Measurements from ENCODE around the gene SLC5A10.
A peak's percentile ranks its signal among the peaks of the same experiment; 100 is the strongest.

SLC5A10 gene

GRCh38 chr17:19002805-19003542 is 51.0 kb downstream of the SLC5A10 start:
- DNase-seq (ENCODE audit: low spot score): peak; percentile 73

- peak; percentile 74 for DNase-seq (ENCODE audit: low spot score)
Observed at GRCh38 chr17:19003543-19004420, 51.8 kb downstream of the SLC5A10 start.

DNA sequence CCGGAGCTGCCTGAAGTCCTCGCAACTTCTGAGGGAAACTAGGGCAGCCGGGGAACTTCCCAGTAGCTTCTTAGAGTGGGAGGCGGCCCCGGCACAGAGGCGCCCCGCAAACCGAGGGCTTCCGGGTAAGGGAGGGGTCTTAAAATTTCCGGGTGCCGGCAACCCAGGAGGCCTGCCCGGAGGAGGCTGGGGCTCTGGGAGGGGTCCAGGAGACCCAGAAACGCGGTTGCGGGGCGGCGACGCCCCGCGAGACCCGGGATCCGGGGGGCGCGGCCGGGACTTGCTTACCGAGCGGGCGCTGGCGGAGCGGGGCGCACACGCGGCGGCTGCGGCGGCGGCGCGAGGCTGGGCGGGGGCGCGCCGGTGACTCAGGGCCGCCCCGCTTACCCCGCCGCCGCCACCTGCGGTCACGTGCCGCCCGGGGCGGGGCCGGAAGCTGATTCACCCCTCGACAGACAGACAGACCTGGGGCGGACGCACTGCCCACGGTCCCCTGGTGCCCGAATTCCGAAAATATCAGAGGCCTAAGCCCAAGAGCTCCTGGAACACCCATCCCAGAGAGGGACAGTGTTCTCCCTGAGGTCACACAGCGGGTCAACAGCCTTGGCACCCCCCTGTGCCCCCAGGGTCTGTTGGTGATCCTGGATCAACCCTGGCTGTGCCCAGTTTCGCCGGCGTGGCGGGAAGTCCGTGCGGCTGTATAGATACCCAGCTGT is 52.6 kb downstream of the SLC5A10 start, which contains the start of gene FAM83G:
Gene FAM83G (minus strand): TSS at position 344 of the 716 bp plus-strand sequence. CDS start 723 bp downstream, outside the sequence.
- DNase-seq (ENCODE audit: low spot score): peak; percentile 92

- DNase-seq (ENCODE audit: low spot score): no peak
Observed at GRCh38 chr17:19005137-19005773, 53.3 kb downstream of the SLC5A10 start.

DNA sequence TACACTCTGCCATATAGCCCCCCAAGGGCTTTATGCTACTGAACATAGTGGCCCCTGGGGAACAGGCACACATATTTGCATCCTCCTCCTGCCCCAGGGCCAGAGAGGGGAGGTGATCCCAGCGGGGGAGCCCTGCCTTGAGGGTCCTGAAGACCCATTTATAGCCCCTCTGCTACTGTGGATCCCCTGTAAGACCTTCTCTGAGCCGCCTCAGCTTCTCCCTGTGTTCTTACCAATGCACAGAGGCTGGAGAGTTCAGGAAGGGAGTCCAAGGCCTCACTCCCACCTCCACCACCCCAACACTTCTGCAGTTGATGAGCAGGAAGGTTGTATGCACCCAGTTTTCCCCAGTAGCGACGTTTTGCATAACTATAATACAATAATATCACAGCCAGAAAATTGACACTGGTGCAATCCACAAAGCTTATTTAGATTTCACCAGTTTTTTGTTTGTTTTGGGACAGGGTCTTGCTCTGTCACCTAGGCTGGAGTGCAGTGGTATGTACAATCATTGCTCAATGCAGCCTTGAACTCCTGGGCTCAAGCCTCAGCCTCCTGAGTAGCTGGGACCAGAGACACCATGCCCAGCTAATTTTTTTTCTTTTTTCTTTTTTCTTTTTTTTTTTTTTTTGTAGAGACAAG is 53.9 kb downstream of the SLC5A10 start:
- no peak for DNase-seq (ENCODE audit: low spot score)

DNA sequence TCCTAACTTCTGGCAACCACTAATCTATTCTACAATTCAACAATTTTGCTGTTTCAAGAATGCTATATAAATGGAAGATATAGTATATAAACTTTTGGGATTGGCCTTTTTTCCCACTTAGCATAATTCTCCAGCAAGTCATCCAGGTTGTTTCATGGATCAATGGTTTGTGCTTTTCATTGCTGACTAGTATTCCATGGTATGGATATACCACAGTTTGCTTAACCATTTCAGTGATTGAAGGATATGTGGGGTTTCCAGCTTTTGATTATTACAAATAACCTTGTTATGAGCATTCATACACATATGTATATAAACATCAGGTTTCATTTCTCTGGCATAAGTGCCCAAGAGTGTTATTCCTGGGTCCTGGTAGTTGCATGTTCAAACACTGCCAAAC is 54.7 kb downstream of the SLC5A10 start:
- DNase-seq (ENCODE audit: low spot score): no peak

- DNase-seq (ENCODE audit: low spot score): no peak
Observed at GRCh38 chr17:19009970-19010369, 58.0 kb downstream of the SLC5A10 start.

GRCh38 chr17:19010729-19011505 is 59.0 kb downstream of the SLC5A10 start:
- DNase-seq (ENCODE audit: low spot score): no peak

- DNase-seq (ENCODE audit: low spot score): no peak
Observed at GRCh38 chr17:19011581-19011980, 59.6 kb downstream of the SLC5A10 start.

- DNase-seq (ENCODE audit: low spot score): no peak
Observed at GRCh38 chr17:19012171-19013080, 60.5 kb downstream of the SLC5A10 start.

DNA sequence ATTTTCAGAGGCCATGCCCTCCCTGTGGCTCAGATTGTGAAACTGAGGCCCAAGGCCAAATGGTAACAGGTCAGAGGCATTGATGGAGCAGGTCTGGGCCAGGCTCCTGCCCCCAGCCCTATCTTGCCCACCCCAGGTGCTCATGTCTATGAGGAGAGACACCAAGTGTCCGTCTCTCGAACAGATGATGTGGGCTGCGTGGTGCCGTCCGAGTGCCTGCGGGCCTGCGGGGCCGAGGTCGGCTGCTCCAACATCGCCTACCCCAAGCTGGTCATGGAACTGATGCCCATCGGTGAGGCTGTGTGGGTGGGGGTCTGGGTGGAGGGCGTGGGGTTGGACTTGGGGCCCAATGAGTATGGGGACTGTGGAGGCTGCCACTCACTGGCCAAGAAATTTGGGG is 61.3 kb downstream of the SLC5A10 start:
- DNase-seq (ENCODE audit: low spot score): no peak

DNA sequence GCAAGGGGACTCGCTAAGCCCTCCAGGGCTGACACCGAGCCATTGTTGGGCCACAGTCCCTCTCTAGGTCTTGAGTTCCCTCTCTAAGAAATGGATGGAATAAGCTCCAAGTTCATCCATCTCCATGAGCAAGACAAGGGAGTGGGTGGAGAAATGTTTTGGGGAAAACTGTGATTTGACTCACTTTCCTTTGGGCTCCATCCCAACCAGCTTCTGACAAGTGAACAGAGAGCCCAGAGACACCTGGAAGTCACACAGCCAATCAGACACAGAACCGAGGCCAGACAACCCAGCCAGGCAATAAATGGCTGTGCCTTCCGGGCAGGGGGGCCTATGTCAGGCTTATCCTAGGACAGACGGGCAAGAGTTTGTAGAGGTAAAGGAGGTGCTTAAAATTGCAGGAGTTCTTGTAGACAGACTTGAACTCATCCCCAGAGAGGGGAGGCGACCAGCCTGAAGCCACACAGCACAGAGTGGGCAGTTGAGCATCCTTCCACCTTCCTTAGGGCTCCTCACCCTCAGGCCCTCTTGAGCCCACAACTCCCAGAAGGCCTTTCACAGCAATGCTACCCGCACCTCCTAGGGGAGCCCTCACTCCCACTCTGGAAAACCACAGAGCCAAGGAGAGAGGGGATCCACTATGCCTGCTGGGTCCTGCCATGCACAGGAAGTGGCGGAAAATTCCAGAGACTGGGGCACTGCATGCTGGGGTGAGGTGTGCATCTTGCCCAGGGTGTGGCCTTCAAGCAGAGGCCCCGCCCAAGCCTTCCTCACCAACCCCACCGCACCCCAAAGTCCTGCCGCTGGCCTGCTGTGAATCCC is 62.1 kb downstream of the SLC5A10 start:
- DNase-seq (ENCODE audit: low spot score): no peak

DNA sequence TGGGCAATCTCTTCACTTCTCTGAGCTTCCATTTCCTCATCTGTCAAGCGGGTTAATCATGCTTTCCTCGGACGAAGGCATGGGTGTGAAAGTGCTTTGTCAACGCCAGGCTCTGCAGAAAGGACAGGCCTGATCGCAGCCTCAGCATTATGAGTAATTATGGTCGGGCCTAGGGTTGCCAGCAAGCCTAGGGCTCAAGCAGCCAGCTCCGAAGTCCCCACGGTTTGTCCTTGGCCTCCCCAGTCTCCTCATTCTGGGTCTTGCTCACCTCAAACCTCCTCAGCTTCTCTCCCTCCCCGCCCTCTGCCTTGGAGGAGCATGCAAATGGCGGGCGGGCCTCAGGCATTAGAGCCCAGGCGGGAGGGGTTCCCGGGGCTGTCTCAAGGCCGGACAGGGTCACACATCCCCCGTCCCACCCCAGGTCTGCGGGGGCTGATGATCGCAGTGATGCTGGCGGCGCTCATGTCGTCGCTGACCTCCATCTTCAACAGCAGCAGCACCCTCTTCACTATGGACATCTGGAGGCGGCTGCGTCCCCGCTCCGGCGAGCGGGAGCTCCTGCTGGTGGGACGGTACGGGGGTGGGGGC is 62.8 kb downstream of the SLC5A10 start:
- no peak for DNase-seq (ENCODE audit: low spot score)

DNA sequence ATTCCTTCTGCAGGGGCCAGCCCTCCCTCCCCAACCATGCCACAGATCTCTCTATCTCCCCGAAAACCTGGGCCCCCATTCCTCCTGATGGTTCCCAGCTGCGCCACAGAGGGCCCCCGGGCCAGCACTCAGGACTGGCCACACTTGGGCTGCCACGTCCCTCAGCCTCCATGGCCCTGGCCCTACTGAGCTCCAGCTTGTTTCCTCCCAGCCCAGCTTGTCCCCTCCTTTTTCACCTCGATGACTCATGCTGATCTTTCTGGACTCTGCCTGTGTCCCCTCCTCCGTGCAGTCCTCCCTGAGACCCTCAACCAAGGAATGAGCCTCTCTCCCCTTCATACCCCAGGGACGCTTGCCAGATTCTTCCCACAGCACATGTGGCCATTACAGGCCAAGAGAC is 63.5 kb downstream of the SLC5A10 start:
- no peak for DNase-seq (ENCODE audit: low spot score)

- no peak for DNase-seq (ENCODE audit: low spot score)
Observed at GRCh38 chr17:19016297-19016696, 64.3 kb downstream of the SLC5A10 start.

DNA sequence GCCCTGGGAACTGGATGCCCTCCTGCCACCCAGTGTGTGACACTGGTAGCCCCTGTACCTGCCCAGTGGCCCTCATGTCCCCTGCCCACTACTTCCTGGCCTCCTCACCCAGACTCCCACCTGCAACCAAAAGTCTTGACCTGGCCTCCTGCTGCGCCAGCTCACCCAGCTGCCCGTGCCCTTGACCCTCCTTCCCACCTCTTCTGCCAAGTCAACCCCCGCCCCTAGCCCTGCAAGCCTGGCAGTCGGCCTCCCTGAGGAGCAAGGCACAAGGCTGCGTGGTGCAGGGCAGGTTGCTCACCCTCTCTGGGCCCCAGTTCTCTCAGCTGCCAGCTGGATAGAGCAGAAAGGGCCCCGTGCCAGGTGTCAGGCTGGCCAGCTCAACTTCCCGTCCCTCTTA is 64.9 kb downstream of the SLC5A10 start:
- DNase-seq (ENCODE audit: low spot score): no peak

- no peak for DNase-seq (ENCODE audit: low spot score)
Observed at GRCh38 chr17:19017401-19017800, 65.4 kb downstream of the SLC5A10 start.
